Osteocyte (in vitro differentiated cells): ENCODE data around the gene LRP1B. TPM values are rescaled to one million over a fixed set of nuclear protein-coding genes. Genes with fewer than 3 reads are reported as not detected.

Experiments used
- DNase-seq: peaks from one replicate; pipeline ENCODE4 v3.0.0; 2021; ENCODE audit warnings: mixed read lengths; ENCODE audit not compliant: unreplicated experiment; ENCODE audit errors: extremely low spot score
- H3K27ac Mint-ChIP-seq: one replicate; pipeline ENCODE4 v1.8.0; 2021; ENCODE audit warnings: mild to moderate bottlenecking, mixed read lengths; ENCODE audit not compliant: unreplicated experiment
- H3K27me3 Mint-ChIP-seq: one replicate; pipeline ENCODE4 v1.8.0; 2021; ENCODE audit warnings: mixed read lengths; ENCODE audit not compliant: unreplicated experiment
- H3K36me3 Mint-ChIP-seq: one replicate; pipeline ENCODE4 v1.8.0; 2021; ENCODE audit warnings: mixed read lengths; ENCODE audit not compliant: unreplicated experiment
- H3K4me1 Mint-ChIP-seq: one replicate; pipeline ENCODE4 v1.8.0; 2021; ENCODE audit warnings: mixed read lengths; ENCODE audit not compliant: unreplicated experiment
- H3K4me3 Mint-ChIP-seq: one replicate; pipeline ENCODE4 v1.8.0; 2021; ENCODE audit warnings: mild to moderate bottlenecking, moderate library complexity, mixed read lengths; ENCODE audit not compliant: unreplicated experiment
- H3K9me3 Mint-ChIP-seq: one replicate; pipeline ENCODE4 v1.8.0; 2021; ENCODE audit warnings: mixed read lengths; ENCODE audit not compliant: unreplicated experiment
- total RNA-seq: library from RNA; stranded (reverse); gene quantifications from 2 replicates; pipeline ENCODE4 v1.2.1, GENCODE V29; 2021
- TF ChIP-seq, protein P1 (sequence below): fragments of 200-600 bp; sonication (generic); IDR thresholded peaks from 2 replicates; pipeline ENCODE4 v1.5.0; 2021; ENCODE audit warnings: antibody characterized with exemption, mild to moderate bottlenecking, moderate library complexity

LRP1B gene
- total RNA-seq, 1 donor from 2014 or later, result 3.6 TPM

DNA sequence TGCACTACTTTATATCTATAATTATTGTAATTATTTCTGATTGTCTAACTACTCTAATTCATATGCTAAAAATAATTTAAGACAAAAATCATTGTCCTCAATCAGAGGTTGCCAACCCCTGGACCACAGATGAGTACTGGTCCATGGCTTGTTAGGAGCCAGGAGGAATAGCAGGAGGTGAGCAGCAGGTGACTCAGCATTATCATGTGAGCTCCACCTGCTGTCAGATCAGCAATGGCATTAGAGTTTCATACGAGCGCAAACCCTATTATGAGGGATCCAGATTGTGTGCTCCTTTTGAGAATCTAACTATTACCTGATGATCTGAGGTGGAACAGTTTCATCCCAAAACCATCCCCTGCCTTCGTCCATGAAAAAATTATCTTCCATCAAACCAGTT lies 1434.4 kb downstream of the LRP1B start:
- Mint-ChIP-seq H3K9me3 (peaks cover 4% of the 10 kb centered on the region), H3K27ac (no peak overlapping the region), H3K4me1 (no peaks in the 10 kb centered on the region), H3K27me3 (no peaks in the 10 kb centered on the region), H3K4me3 (no peak overlapping the region), H3K36me3 (no peaks in the 10 kb centered on the region)
- no peak for DNase-seq
- TF ChIP-seq, protein P1, sequence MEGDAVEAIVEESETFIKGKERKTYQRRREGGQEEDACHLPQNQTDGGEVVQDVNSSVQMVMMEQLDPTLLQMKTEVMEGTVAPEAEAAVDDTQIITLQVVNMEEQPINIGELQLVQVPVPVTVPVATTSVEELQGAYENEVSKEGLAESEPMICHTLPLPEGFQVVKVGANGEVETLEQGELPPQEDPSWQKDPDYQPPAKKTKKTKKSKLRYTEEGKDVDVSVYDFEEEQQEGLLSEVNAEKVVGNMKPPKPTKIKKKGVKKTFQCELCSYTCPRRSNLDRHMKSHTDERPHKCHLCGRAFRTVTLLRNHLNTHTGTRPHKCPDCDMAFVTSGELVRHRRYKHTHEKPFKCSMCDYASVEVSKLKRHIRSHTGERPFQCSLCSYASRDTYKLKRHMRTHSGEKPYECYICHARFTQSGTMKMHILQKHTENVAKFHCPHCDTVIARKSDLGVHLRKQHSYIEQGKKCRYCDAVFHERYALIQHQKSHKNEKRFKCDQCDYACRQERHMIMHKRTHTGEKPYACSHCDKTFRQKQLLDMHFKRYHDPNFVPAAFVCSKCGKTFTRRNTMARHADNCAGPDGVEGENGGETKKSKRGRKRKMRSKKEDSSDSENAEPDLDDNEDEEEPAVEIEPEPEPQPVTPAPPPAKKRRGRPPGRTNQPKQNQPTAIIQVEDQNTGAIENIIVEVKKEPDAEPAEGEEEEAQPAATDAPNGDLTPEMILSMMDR, result no peak

DNA sequence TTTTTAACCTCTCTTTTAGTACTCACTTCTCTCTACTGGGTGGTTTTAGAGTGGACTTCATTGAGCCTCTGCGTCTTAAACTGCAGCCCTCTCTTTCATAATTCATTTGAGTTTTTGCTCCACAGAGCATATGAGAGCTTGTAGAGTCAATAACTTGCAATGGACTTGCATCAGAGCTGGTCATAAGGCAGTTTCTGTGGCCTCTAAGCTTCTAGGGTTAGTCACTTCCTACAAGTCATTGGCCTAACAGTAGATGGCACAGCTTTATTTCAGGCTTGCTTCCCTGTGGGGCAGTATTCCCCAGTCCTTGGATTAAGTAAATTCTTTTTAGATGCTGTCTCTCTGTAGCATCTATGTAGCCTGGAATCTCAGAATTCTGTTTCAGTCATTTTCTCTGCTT lies 1435.7 kb downstream of the LRP1B start:
- TF ChIP-seq, protein P1, result no peak
- Mint-ChIP-seq H3K4me3 (no peak overlapping the region), H3K27me3 (no peaks in the 10 kb centered on the region), H3K27ac (no peak overlapping the region), H3K36me3 (no peaks in the 10 kb centered on the region), H3K4me1 (no peaks in the 10 kb centered on the region), H3K9me3 (peaks cover 4% of the 10 kb centered on the region)
- DNase-seq, result no peak

DNA sequence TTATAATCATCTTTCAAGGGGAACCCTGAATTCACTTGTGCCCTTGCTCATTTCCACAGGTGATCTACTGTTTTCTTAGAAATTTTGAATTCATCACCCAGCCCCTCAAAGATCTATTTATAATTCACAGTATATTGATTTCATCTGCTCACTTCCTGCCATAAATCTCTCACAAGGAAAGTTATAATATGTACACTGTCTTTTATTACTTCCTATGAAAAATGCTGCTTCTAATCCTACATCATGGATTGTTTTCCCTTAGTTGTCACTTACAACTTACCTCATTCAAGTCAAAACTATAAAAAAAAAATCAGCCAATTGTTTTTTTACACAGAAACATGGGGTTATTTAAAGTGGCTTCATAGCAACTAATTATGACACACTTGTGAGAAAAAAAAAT lies 1443.0 kb downstream of the LRP1B start:
- no peak overlapping the region for H3K27ac Mint-ChIP-seq
- no peak for DNase-seq
- H3K4me1 Mint-ChIP-seq, result no peaks in the 10 kb centered on the region
- H3K9me3 Mint-ChIP-seq, result no peaks in the 10 kb centered on the region
- H3K4me3 Mint-ChIP-seq, result no peak overlapping the region
- H3K36me3 Mint-ChIP-seq, result no peaks in the 10 kb centered on the region
- TF ChIP-seq, protein P1, result no peak
- H3K27me3 Mint-ChIP-seq, result no peaks in the 10 kb centered on the region

DNA sequence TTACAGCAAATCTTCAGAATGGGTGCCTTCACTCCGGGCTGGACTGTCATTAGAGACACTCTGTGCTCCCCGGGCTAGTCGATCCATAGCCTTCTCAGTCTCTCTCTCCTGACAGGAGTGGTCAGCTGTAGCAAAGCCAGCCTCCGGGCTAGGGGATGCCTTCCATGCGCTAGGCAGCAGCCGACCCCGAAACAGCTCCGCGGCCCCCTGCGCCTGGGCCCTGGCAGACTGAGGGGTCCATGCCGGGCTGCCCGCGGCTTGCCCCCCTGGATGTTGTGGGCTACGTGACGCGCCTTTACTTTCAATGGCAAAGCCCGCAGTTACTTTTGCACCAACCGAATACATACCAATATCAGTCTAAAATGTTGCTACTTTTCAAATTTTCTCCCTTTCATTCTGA lies 1447.2 kb downstream of the LRP1B start:
- no peaks in the 10 kb centered on the region for H3K9me3 Mint-ChIP-seq
- no peaks in the 10 kb centered on the region for H3K4me1 Mint-ChIP-seq
- H3K4me3 Mint-ChIP-seq, result no peak overlapping the region
- no peaks in the 10 kb centered on the region for H3K36me3 Mint-ChIP-seq
- no peak overlapping the region for H3K27ac Mint-ChIP-seq
- no peaks in the 10 kb centered on the region for H3K27me3 Mint-ChIP-seq
- TF ChIP-seq, protein P1, result no peak
- no peak for DNase-seq

DNA sequence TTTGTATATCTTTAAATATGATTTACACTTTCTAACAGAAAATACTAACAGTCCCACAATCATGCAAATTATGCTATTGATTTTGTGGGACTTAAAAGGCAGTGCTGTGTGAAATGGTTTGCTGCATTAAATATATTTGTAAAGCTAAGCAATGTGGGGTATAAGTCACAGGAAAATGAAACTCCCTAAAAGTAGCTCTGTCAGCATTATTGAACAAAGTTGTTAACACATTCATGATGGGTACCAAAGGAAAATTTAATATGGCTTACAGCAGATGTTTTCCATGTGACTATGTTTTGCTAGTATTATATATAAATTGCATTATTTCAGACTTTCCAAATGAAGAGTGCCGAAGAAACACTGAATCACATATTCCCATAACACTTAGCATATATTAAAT lies 1450.0 kb downstream of the LRP1B start:
- DNase-seq, result no peak
- Mint-ChIP-seq H3K4me3 (no peak overlapping the region), H3K27ac (no peak overlapping the region), H3K9me3 (no peaks in the 10 kb centered on the region), H3K27me3 (no peaks in the 10 kb centered on the region), H3K36me3 (no peaks in the 10 kb centered on the region), H3K4me1 (no peaks in the 10 kb centered on the region)
- TF ChIP-seq, protein P1, result no peak
